ENCODE data around the gene PDGFRB. TPM values are rescaled to one million over a fixed set of nuclear protein-coding genes. Genes with fewer than 3 reads are reported as not detected.

The PDGFRB gene
- total RNA-seq, 1 experiment from 2014 or later = not detected

- no peaks in the 10 kb centered on the region for H3K9me2 ChIP-seq (replicated peaks; ENCODE audit: insufficient read depth, low read length)
- no peaks in the 10 kb centered on the region for H3K36me3 ChIP-seq (ENCODE audit: insufficient read depth, low read length)
- no peaks in the 10 kb centered on the region for H3K79me2 ChIP-seq (ENCODE audit: low read length)
- no peak overlapping the region for H3K27ac ChIP-seq (ENCODE audit: low read length)
- no peak overlapping the region for H3K4me3 ChIP-seq (ENCODE audit: low read length)
- no peaks in the 10 kb centered on the region for H3K4me1 ChIP-seq (ENCODE audit: low read length)
- H3K9me3 ChIP-seq (ENCODE audit: low read length) = no peaks in the 10 kb centered on the region
- H3K9ac ChIP-seq (ENCODE audit: low read length) = no peak overlapping the region
- H2AFZ ChIP-seq (ENCODE audit: low read length) = no peak overlapping the region
- H3K27me3 ChIP-seq (ENCODE audit: low read length) = no peaks in the 10 kb centered on the region
- H4K20me1 ChIP-seq (ENCODE audit: insufficient read depth, low read depth, low read length) = no peaks in the 10 kb centered on the region
- no peak overlapping the region for H3K4me2 ChIP-seq (ENCODE audit: low read depth, low read length, poor library complexity, severe bottlenecking)
- no peak for DNase-seq
Measured at GRCh38 chr5:150137997-150138396, 17.6 kb downstream of the PDGFRB start.

GRCh38 chr5:150137168-150137957 lies 18.3 kb downstream of the PDGFRB start:
- no peak overlapping the region for H3K9ac ChIP-seq (ENCODE audit: low read length)

GRCh38 chr5:150136305-150137167 lies 19.1 kb downstream of the PDGFRB start:
- Histone ChIP-seq H3K79me2 (ENCODE audit: low read length) (no peaks in the 10 kb centered on the region), H3K27ac (ENCODE audit: low read length) (no peak overlapping the region), H3K4me2 (ENCODE audit: low read depth, low read length, poor library complexity, severe bottlenecking) (no peak overlapping the region), H3K4me1 (ENCODE audit: low read length) (no peaks in the 10 kb centered on the region), H3K4me3 (ENCODE audit: low read length) (no peak overlapping the region), H3K9ac (ENCODE audit: low read length) (no peak overlapping the region), H3K36me3 (ENCODE audit: insufficient read depth, low read length) (no peaks in the 10 kb centered on the region), H2AFZ (ENCODE audit: low read length) (no peak overlapping the region), H3K27me3 (ENCODE audit: low read length) (no peaks in the 10 kb centered on the region), H3K9me2 (replicated peaks; ENCODE audit: insufficient read depth, low read length) (no peaks in the 10 kb centered on the region), H4K20me1 (ENCODE audit: insufficient read depth, low read depth, low read length) (no peaks in the 10 kb centered on the region), H3K9me3 (ENCODE audit: low read length) (no peaks in the 10 kb centered on the region)
- no peak for DNase-seq

More at GRCh38 chr5:150137168-150137957, 18.3 kb downstream of the PDGFRB start:
- Histone ChIP-seq H4K20me1 (ENCODE audit: insufficient read depth, low read depth, low read length) (no peaks in the 10 kb centered on the region), H3K9me2 (replicated peaks; ENCODE audit: insufficient read depth, low read length) (no peaks in the 10 kb centered on the region), H3K36me3 (ENCODE audit: insufficient read depth, low read length) (no peaks in the 10 kb centered on the region), H3K4me1 (ENCODE audit: low read length) (no peaks in the 10 kb centered on the region), H2AFZ (ENCODE audit: low read length) (no peak overlapping the region), H3K9me3 (ENCODE audit: low read length) (no peaks in the 10 kb centered on the region), H3K4me3 (ENCODE audit: low read length) (no peak overlapping the region), H3K27ac (ENCODE audit: low read length) (no peak overlapping the region), H3K27me3 (ENCODE audit: low read length) (no peaks in the 10 kb centered on the region), H3K79me2 (ENCODE audit: low read length) (no peaks in the 10 kb centered on the region), H3K4me2 (ENCODE audit: low read depth, low read length, poor library complexity, severe bottlenecking) (no peak overlapping the region)
- no peak for DNase-seq

GRCh38 chr5:150135557-150136304 lies 19.9 kb downstream of the PDGFRB start:
- no peaks in the 10 kb centered on the region for H3K9me3 ChIP-seq (ENCODE audit: low read length)
- H3K4me3 ChIP-seq (ENCODE audit: low read length) = no peak overlapping the region
- H3K9me2 ChIP-seq (replicated peaks; ENCODE audit: insufficient read depth, low read length) = no peaks in the 10 kb centered on the region
- no peaks in the 10 kb centered on the region for H3K4me1 ChIP-seq (ENCODE audit: low read length)
- no peaks in the 10 kb centered on the region for H4K20me1 ChIP-seq (ENCODE audit: insufficient read depth, low read depth, low read length)
- no peaks in the 10 kb centered on the region for H3K79me2 ChIP-seq (ENCODE audit: low read length)
- H3K27ac ChIP-seq (ENCODE audit: low read length) = no peak overlapping the region
- no peak overlapping the region for H3K4me2 ChIP-seq (ENCODE audit: low read depth, low read length, poor library complexity, severe bottlenecking)
- H3K9ac ChIP-seq (ENCODE audit: low read length) = no peak overlapping the region
- no peak for DNase-seq
- H3K36me3 ChIP-seq (ENCODE audit: insufficient read depth, low read length) = no peaks in the 10 kb centered on the region
- H3K27me3 ChIP-seq (ENCODE audit: low read length) = no peaks in the 10 kb centered on the region
- no peak overlapping the region for H2AFZ ChIP-seq (ENCODE audit: low read length)

GRCh38 chr5:150134198-150134588 lies 21.5 kb downstream of the PDGFRB start:
- no peak overlapping the region for H3K27ac ChIP-seq (ENCODE audit: low read length)
- no peak overlapping the region for H3K9ac ChIP-seq (ENCODE audit: low read length)
- no peaks in the 10 kb centered on the region for H3K27me3 ChIP-seq (ENCODE audit: low read length)
- H4K20me1 ChIP-seq (ENCODE audit: insufficient read depth, low read depth, low read length) = no peaks in the 10 kb centered on the region
- no peak overlapping the region for H3K4me2 ChIP-seq (ENCODE audit: low read depth, low read length, poor library complexity, severe bottlenecking)
- no peaks in the 10 kb centered on the region for H3K9me2 ChIP-seq (replicated peaks; ENCODE audit: insufficient read depth, low read length)
- H3K4me3 ChIP-seq (ENCODE audit: low read length) = no peak overlapping the region
- no peak overlapping the region for H2AFZ ChIP-seq (ENCODE audit: low read length)
- H3K79me2 ChIP-seq (ENCODE audit: low read length) = no peaks in the 10 kb centered on the region
- H3K9me3 ChIP-seq (ENCODE audit: low read length) = no peaks in the 10 kb centered on the region
- no peaks in the 10 kb centered on the region for H3K4me1 ChIP-seq (ENCODE audit: low read length)
- no peaks in the 10 kb centered on the region for H3K36me3 ChIP-seq (ENCODE audit: insufficient read depth, low read length)
- DNase-seq = no peak

- Histone ChIP-seq H3K27me3 (ENCODE audit: low read length) (no peaks in the 10 kb centered on the region), H3K9me2 (replicated peaks; ENCODE audit: insufficient read depth, low read length) (no peaks in the 10 kb centered on the region), H3K27ac (ENCODE audit: low read length) (no peak overlapping the region), H4K20me1 (ENCODE audit: insufficient read depth, low read depth, low read length) (no peaks in the 10 kb centered on the region), H2AFZ (ENCODE audit: low read length) (no peak overlapping the region), H3K4me3 (ENCODE audit: low read length) (no peak overlapping the region), H3K4me2 (ENCODE audit: low read depth, low read length, poor library complexity, severe bottlenecking) (no peak overlapping the region), H3K9ac (ENCODE audit: low read length) (no peak overlapping the region), H3K79me2 (ENCODE audit: low read length) (no peaks in the 10 kb centered on the region), H3K36me3 (ENCODE audit: insufficient read depth, low read length) (no peaks in the 10 kb centered on the region), H3K9me3 (ENCODE audit: low read length) (no peaks in the 10 kb centered on the region), H3K4me1 (ENCODE audit: low read length) (no peaks in the 10 kb centered on the region)
- DNase-seq = no peak
Measured at GRCh38 chr5:150133581-150134197, 22.0 kb downstream of the PDGFRB start.

GRCh38 chr5:150132740-150133139 lies 22.9 kb downstream of the PDGFRB start:
- no peak overlapping the region for H2AFZ ChIP-seq (ENCODE audit: low read length)
- no peaks in the 10 kb centered on the region for H3K36me3 ChIP-seq (ENCODE audit: insufficient read depth, low read length)

More at GRCh38 chr5:150132740-150133139, 22.9 kb downstream of the PDGFRB start:
- Histone ChIP-seq H3K9me2 (replicated peaks; ENCODE audit: insufficient read depth, low read length) (no peaks in the 10 kb centered on the region), H4K20me1 (ENCODE audit: insufficient read depth, low read depth, low read length) (no peaks in the 10 kb centered on the region), H3K27ac (ENCODE audit: low read length) (no peak overlapping the region), H3K4me2 (ENCODE audit: low read depth, low read length, poor library complexity, severe bottlenecking) (no peak overlapping the region), H3K27me3 (ENCODE audit: low read length) (no peaks in the 10 kb centered on the region), H3K9ac (ENCODE audit: low read length) (no peak overlapping the region), H3K4me1 (ENCODE audit: low read length) (no peaks in the 10 kb centered on the region), H3K4me3 (ENCODE audit: low read length) (no peak overlapping the region), H3K9me3 (ENCODE audit: low read length) (no peaks in the 10 kb centered on the region), H3K79me2 (ENCODE audit: low read length) (no peaks in the 10 kb centered on the region)
- DNase-seq = no peak
